AG20443 (cell line): ENCODE results near the gene TTC22.

Experiments
- DNase-seq: peaks from one replicate; pipeline ENCODE4 v3.0.0; 2012; ENCODE audit warnings: low spot score, mixed read lengths

Gene TTC22

GRCh38 chr1:54750596-54750995 is 50.5 kb downstream of the TTC22 start:
- no peak for DNase-seq

GRCh38 chr1:54748094-54748835 is 52.9 kb downstream of the TTC22 start:
- no peak for DNase-seq

GRCh38 chr1:54745864-54746263 is 55.3 kb downstream of the TTC22 start:
- no peak for DNase-seq

GRCh38 chr1:54745274-54745673 is 55.8 kb downstream of the TTC22 start:
- no peak for DNase-seq

GRCh38 chr1:54744696-54745095 is 56.4 kb downstream of the TTC22 start:
- DNase-seq: no peak

GRCh38 chr1:54743416-54744226 is 57.5 kb downstream of the TTC22 start:
- DNase-seq: no peak

- no peak for DNase-seq
These were observed 58.8 kb downstream of the TTC22 start for GRCh38 chr1:54742282-54742681.

GRCh38 chr1:54741531-54741930 is 59.6 kb downstream of the TTC22 start:
- DNase-seq: no peak

- no peak for DNase-seq
These were observed 62.9 kb downstream of the TTC22 start for GRCh38 chr1:54738244-54738643.

GRCh38 chr1:54736685-54737084 is 64.4 kb downstream of the TTC22 start:
- DNase-seq: no peak
